Right ventricle myocardium superior (tissue), 1 donor: ENCODE measurements around the gene SLC16A2. TPM values are rescaled to one million over a fixed set of nuclear protein-coding genes. Genes with fewer than 3 reads are reported as not detected.
"Not testable (repeated sequence)": the region's sequence is repeated elsewhere in the genome, so short reads cannot be mapped to it uniquely, and the experiment has no call there.

Source experiments
- ATAC-seq: fragments of 200-7000 bp; cut with Tn5 transposase; one replicate; pipeline ENCODE4 v1.9.1; 2020; ENCODE audit warnings: mild to moderate bottlenecking; ENCODE audit not compliant: poor library complexity
- DNase-seq: peaks from one replicate; pipeline ENCODE4 v3.0.0-alpha.2; 2020
- intact Hi-C: fragments of 100-400 bp; cut with DNase I; formaldehyde crosslinking; loops from one replicate; pipeline ENCODE4 v1.11.2; 2022
- total RNA-seq: library from RNA; stranded (reverse); fragmentation: NEBNext Ultra II Directional; extraction: Animal tissue kit (Norgen Biotek cat#: 25700); gene quantifications from one replicate; pipeline ENCODE4 v1.2.1, GENCODE V29; 2021
- donor health status: DM: no; HTN: yes; CAD: no; lungs with severe emphysema.

Gene SLC16A2
- total RNA-seq, 1 donor from 2014 or later: 5.7 TPM

- DNase-seq (no peak), ATAC-seq (no peak)
- intact Hi-C loops: no loop called here
Measured at GRCh38 chrX:74493806-74494205, 72.5 kb downstream of the SLC16A2 start.

GRCh38 chrX:74498924-74499323 is 77.6 kb downstream of the SLC16A2 start:
- no peak for ATAC-seq
- no peak for DNase-seq
- intact Hi-C loops: no loop called here

- intact Hi-C loops: no loop called here
- DNase-seq (no peak), ATAC-seq (no peak)
Measured at GRCh38 chrX:74500067-74500466, 78.8 kb downstream of the SLC16A2 start.

GRCh38 chrX:74500555-74500954 is 79.3 kb downstream of the SLC16A2 start:
- DNase-seq (no peak), ATAC-seq (no peak)
- intact Hi-C loops: no loop called here

- no peak for DNase-seq
- intact Hi-C loops: no loop called here
- ATAC-seq: no peak
Measured at GRCh38 chrX:74505437-74505836, 84.1 kb downstream of the SLC16A2 start.

GRCh38 chrX:74506317-74507115 is 85.2 kb downstream of the SLC16A2 start:
- ATAC-seq (no peak), DNase-seq (no peak)
- intact Hi-C loops: no loop called here

GRCh38 chrX:74507191-74507590 is 85.9 kb downstream of the SLC16A2 start:
- no peak for DNase-seq
- ATAC-seq: no peak
- intact Hi-C loops: no loop called here

- intact Hi-C loops: no loop called here
- DNase-seq (no peak), ATAC-seq (no peak)
Measured at GRCh38 chrX:74509989-74510388, 88.7 kb downstream of the SLC16A2 start.

GRCh38 chrX:74510401-74510800 is 89.1 kb downstream of the SLC16A2 start:
- DNase-seq (no peak), ATAC-seq (no peak)
- intact Hi-C loops: no loop called here

GRCh38 chrX:74511704-74512103 is 90.4 kb downstream of the SLC16A2 start:
- DNase-seq (no peak), ATAC-seq (no peak)
- intact Hi-C loops: no loop called here

- ATAC-seq: no peak
- intact Hi-C loops: no loop called here
- DNase-seq: no peak
Measured at GRCh38 chrX:74514384-74514783, 93.1 kb downstream of the SLC16A2 start.

- no peak for ATAC-seq
- DNase-seq: no peak
- intact Hi-C loops: no loop called here
Measured at GRCh38 chrX:74515356-74515755, 94.1 kb downstream of the SLC16A2 start.

- intact Hi-C loops, DNase-seq, ATAC-seq: not testable (repeated sequence)
Measured at GRCh38 chrX:74516013-74516412, 94.7 kb downstream of the SLC16A2 start.

GRCh38 chrX:74519870-74520269 is 98.6 kb downstream of the SLC16A2 start:
- DNase-seq (peak; percentile 49), ATAC-seq (peak; percentile 50)
- intact Hi-C loops: no loop called here

- intact Hi-C loops: no loop called here
- no peak for ATAC-seq
- DNase-seq: no peak
Measured at GRCh38 chrX:74520291-74520690, 99.0 kb downstream of the SLC16A2 start.

GRCh38 chrX:74520896-74521295 is 99.6 kb downstream of the SLC16A2 start:
- ATAC-seq: no peak
- intact Hi-C loops: no loop called here
- no peak for DNase-seq

GRCh38 chrX:74521961-74522751 is 100.9 kb downstream of the SLC16A2 start:
- intact Hi-C loops: no loop called here
- no peak for DNase-seq
- peak; percentile 86 for ATAC-seq

GRCh38 chrX:74523224-74523623 is 101.9 kb downstream of the SLC16A2 start:
- ATAC-seq (peak; percentile 12), DNase-seq (no peak)
- intact Hi-C loops: no loop called here

GRCh38 chrX:74523870-74524735 is 102.8 kb downstream of the SLC16A2 start:
- no peak for DNase-seq
- ATAC-seq: no peak
- intact Hi-C loops: no loop called here
